Measurements from ENCODE around the gene MED16.
"Not testable (repeated sequence)": the region's sequence is repeated elsewhere in the genome, so short reads cannot be mapped to it uniquely, and the experiment has no call there.

MED16 gene

GRCh38 chr19:883661-884211 is 9.3 kb downstream of the MED16 start:
- Mint-ChIP-seq H3K4me3 (no peak overlapping the region), H3K27ac (no peak overlapping the region), H3K4me1 (ENCODE audit: low read depth in 2 of 2) (no peaks in the 10 kb centered on the region), H3K9me3 (no peaks in the 10 kb centered on the region), H3K36me3 (ENCODE audit: insufficient read depth) (peaks cover 22% of the 10 kb centered on the region), H3K27me3 (no peaks in the 10 kb centered on the region)
- no peak for ATAC-seq (replicated peaks)
- no peak for DNase-seq

- ATAC-seq (replicated peaks) (no peak), DNase-seq (no peak)
- H3K27ac Mint-ChIP-seq: no peak overlapping the region
- H3K36me3 Mint-ChIP-seq (ENCODE audit: insufficient read depth): peaks cover 19% of the 10 kb centered on the region
- H3K9me3 Mint-ChIP-seq: no peaks in the 10 kb centered on the region
- no peaks in the 10 kb centered on the region for H3K27me3 Mint-ChIP-seq
- H3K4me3 Mint-ChIP-seq: no peak overlapping the region
- no peaks in the 10 kb centered on the region for H3K4me1 Mint-ChIP-seq (ENCODE audit: low read depth in 2 of 2)
Measured at GRCh38 chr19:882871-883497, 10.0 kb downstream of the MED16 start.

- no peak overlapping the region for H3K4me3 Mint-ChIP-seq
Measured at GRCh38 chr19:881385-882071, 11.5 kb downstream of the MED16 start.

GRCh38 chr19:879711-880438 is 13.1 kb downstream of the MED16 start:
- Mint-ChIP-seq H3K27ac (peak overlapping the region in 1 of 2 donors; percentile 51), H3K4me1 (ENCODE audit: low read depth in 2 of 2) (no peaks in the 10 kb centered on the region), H3K4me3 (no peak overlapping the region), H3K36me3 (ENCODE audit: insufficient read depth) (peaks cover 14% of the 10 kb centered on the region), H3K27me3 (no peaks in the 10 kb centered on the region), H3K9me3 (no peaks in the 10 kb centered on the region)
- DNase-seq (no peak), ATAC-seq (replicated peaks) (no peak)

More at GRCh38 chr19:881385-882071, 11.5 kb downstream of the MED16 start:
- ATAC-seq (replicated peaks) (no peak), DNase-seq (no peak)
- no peaks in the 10 kb centered on the region for H3K4me1 Mint-ChIP-seq (ENCODE audit: low read depth in 2 of 2)
- no peaks in the 10 kb centered on the region for H3K27me3 Mint-ChIP-seq
- peaks cover 14% of the 10 kb centered on the region for H3K36me3 Mint-ChIP-seq (ENCODE audit: insufficient read depth)
- no peaks in the 10 kb centered on the region for H3K9me3 Mint-ChIP-seq
- H3K27ac Mint-ChIP-seq: no peak overlapping the region

GRCh38 chr19:878751-879561 is 14.0 kb downstream of the MED16 start:
- not testable (repeated sequence) for DNase-seq; H3K4me3 Mint-ChIP-seq; ATAC-seq (replicated peaks); H3K4me1 Mint-ChIP-seq (ENCODE audit: low read depth in 2 of 2); H3K9me3 Mint-ChIP-seq; H3K27me3 Mint-ChIP-seq
- Mint-ChIP-seq H3K36me3 (ENCODE audit: insufficient read depth) (peaks cover 18% of the 10 kb centered on the region), H3K27ac (peak overlapping the region in 1 of 2 donors; percentile 51)

- not testable (repeated sequence) for DNase-seq; H3K27me3 Mint-ChIP-seq; H3K4me1 Mint-ChIP-seq (ENCODE audit: low read depth in 2 of 2); H3K27ac Mint-ChIP-seq; H3K4me3 Mint-ChIP-seq; ATAC-seq (replicated peaks); H3K9me3 Mint-ChIP-seq
- H3K36me3 Mint-ChIP-seq (ENCODE audit: insufficient read depth): peaks cover 18% of the 10 kb centered on the region
Measured at GRCh38 chr19:877992-878660, 14.9 kb downstream of the MED16 start.

GRCh38 chr19:876780-877314 is 16.1 kb downstream of the MED16 start:
- H3K36me3 Mint-ChIP-seq (ENCODE audit: insufficient read depth): peaks cover 25% of the 10 kb centered on the region
- H3K4me3 Mint-ChIP-seq: no peak overlapping the region
- no peak for DNase-seq
- H3K27me3 Mint-ChIP-seq: no peaks in the 10 kb centered on the region
- peaks cover 5 to 10% of the 10 kb centered on the region in 2 donors for H3K4me1 Mint-ChIP-seq (ENCODE audit: low read depth in 2 of 2)
- H3K27ac Mint-ChIP-seq: no peak overlapping the region
- no peak for ATAC-seq (replicated peaks)
- no peaks in the 10 kb centered on the region for H3K9me3 Mint-ChIP-seq

- H3K27me3 Mint-ChIP-seq: no peaks in the 10 kb centered on the region
- no peak overlapping the region for H3K27ac Mint-ChIP-seq
- DNase-seq (no peak), ATAC-seq (replicated peaks) (no peak)
- H3K36me3 Mint-ChIP-seq (ENCODE audit: insufficient read depth): peaks cover 24% of the 10 kb centered on the region
- H3K9me3 Mint-ChIP-seq: no peaks in the 10 kb centered on the region
- H3K4me1 Mint-ChIP-seq (ENCODE audit: low read depth in 2 of 2): peaks cover 5 to 10% of the 10 kb centered on the region in 2 donors
- no peak overlapping the region for H3K4me3 Mint-ChIP-seq
Measured at GRCh38 chr19:876089-876488, 16.9 kb downstream of the MED16 start.

- no peaks in the 10 kb centered on the region for H3K27me3 Mint-ChIP-seq
- H3K4me1 Mint-ChIP-seq (ENCODE audit: low read depth in 2 of 2): peaks cover 5 to 10% of the 10 kb centered on the region in 2 donors
- no peak for ATAC-seq (replicated peaks)
- no peak overlapping the region for H3K4me3 Mint-ChIP-seq
- peaks cover 24% of the 10 kb centered on the region for H3K36me3 Mint-ChIP-seq (ENCODE audit: insufficient read depth)
- H3K27ac Mint-ChIP-seq: no peak overlapping the region
- no peak for DNase-seq
- H3K9me3 Mint-ChIP-seq: no peaks in the 10 kb centered on the region
Measured at GRCh38 chr19:875265-875879, 17.6 kb downstream of the MED16 start.

GRCh38 chr19:873561-874041 is 19.4 kb downstream of the MED16 start:
- peaks cover 5 to 10% of the 10 kb centered on the region in 2 donors for H3K4me1 Mint-ChIP-seq (ENCODE audit: low read depth in 2 of 2)
- no peaks in the 10 kb centered on the region for H3K27me3 Mint-ChIP-seq
- peaks cover 31% of the 10 kb centered on the region for H3K36me3 Mint-ChIP-seq (ENCODE audit: insufficient read depth)
- DNase-seq: no peak
- ATAC-seq (replicated peaks): no peak
- no peaks in the 10 kb centered on the region for H3K9me3 Mint-ChIP-seq
- no peak overlapping the region for H3K27ac Mint-ChIP-seq
- H3K4me3 Mint-ChIP-seq: peak overlapping the region in 1 of 2 donors; percentile 67

- peaks cover 31% of the 10 kb centered on the region for H3K36me3 Mint-ChIP-seq (ENCODE audit: insufficient read depth)
- H3K27me3 Mint-ChIP-seq: no peaks in the 10 kb centered on the region
- H3K9me3 Mint-ChIP-seq: no peaks in the 10 kb centered on the region
- peak overlapping the region; percentile 67 to 79 for H3K4me3 Mint-ChIP-seq
- DNase-seq (peak; percentile 31 to 74 (median 70)), ATAC-seq (replicated peaks) (peak; percentile 89)
- H3K27ac Mint-ChIP-seq: peak overlapping the region; percentile 82 to 89
- H3K4me1 Mint-ChIP-seq (ENCODE audit: low read depth in 2 of 2): peaks cover 5 to 10% of the 10 kb centered on the region in 2 donors
Measured at GRCh38 chr19:873084-873483, 19.9 kb downstream of the MED16 start.
